SK-N-SH treated with all-trans-retinoic acid at 6 μM for 48 hours (cell line): ENCODE measurements around the gene SMG1.
A peak's percentile ranks its signal among the peaks of the same experiment; 100 is the strongest.

Experiments
- ATAC-seq: fragments of 200-7000 bp; cut with Tn5 transposase; 3 replicates; pipeline ENCODE4 v1.9.1; 2020; ENCODE audit warnings: mild to moderate bottlenecking, moderate library complexity
- BACH2 ChIP-seq: fragments of 250-450 bp; sonication (Bioruptor Pico); IDR thresholded peaks from 2 replicates; pipeline ENCODE4 v1.9.0; 2021; ENCODE audit warnings: mild to moderate bottlenecking, borderline replicate concordance
- CSDC2 ChIP-seq: fragments of 250-450 bp; sonication (Bioruptor Pico); IDR thresholded peaks from 2 replicates; pipeline ENCODE4 v1.5.0; 2020; ENCODE audit warnings: mild to moderate bottlenecking, moderate library complexity
- CSRNP3 ChIP-seq: fragments of 250-450 bp; sonication (Bioruptor Pico); IDR thresholded peaks from 2 replicates; pipeline ENCODE4 v1.5.1; 2021; ENCODE audit warnings: mild to moderate bottlenecking, moderate library complexity
- ESRRG ChIP-seq: fragments of 250-450 bp; sonication (Bioruptor Pico); IDR thresholded peaks from 2 replicates; pipeline ENCODE4 v1.6.1; 2021; ENCODE audit warnings: mild to moderate bottlenecking
- ISL1 ChIP-seq: fragments of 250-450 bp; sonication (Bioruptor Pico); IDR thresholded peaks from 2 replicates; pipeline ENCODE4 v2.1.2; 2022; ENCODE audit warnings: mild to moderate bottlenecking, moderate library complexity
- OSR1 ChIP-seq: fragments of 250-450 bp; sonication (Bioruptor Pico); IDR thresholded peaks from 2 replicates; pipeline ENCODE4 v1.8.0; 2022; ENCODE audit warnings: moderate library complexity, mild to moderate bottlenecking, inconsistent platforms
- PATZ1 ChIP-seq: fragments of 250-450 bp; sonication (Bioruptor Pico); IDR thresholded peaks from 2 replicates; pipeline ENCODE4 v1.8.0; 2020; ENCODE audit warnings: mild to moderate bottlenecking, moderate library complexity, borderline replicate concordance
- POU6F1 ChIP-seq: fragments of 250-450 bp; sonication (Bioruptor Pico); IDR thresholded peaks from 2 replicates; pipeline ENCODE4 v1.8.0; 2021; ENCODE audit warnings: low read depth, mild to moderate bottlenecking, moderate library complexity, borderline replicate concordance
- PPARA ChIP-seq: fragments of 250-450 bp; sonication (Bioruptor Pico); IDR thresholded peaks from 2 replicates; pipeline ENCODE4 v1.5.0; 2020; ENCODE audit warnings: mild to moderate bottlenecking, borderline replicate concordance
- RARB ChIP-seq: fragments of 250-450 bp; sonication (Bioruptor Pico); IDR thresholded peaks from 2 replicates; pipeline ENCODE4 v1.8.0; 2021; ENCODE audit warnings: mild to moderate bottlenecking, moderate library complexity
- SNAI2 ChIP-seq: fragments of 250-450 bp; sonication (Bioruptor Pico); IDR thresholded peaks from 2 replicates; pipeline ENCODE4 v1.5.0; 2020; ENCODE audit warnings: mild to moderate bottlenecking, moderate library complexity
- TSHZ2 ChIP-seq: fragments of 250-450 bp; sonication (Bioruptor Pico); IDR thresholded peaks from 2 replicates; pipeline ENCODE4 v1.5.0; 2020; ENCODE audit warnings: mild to moderate bottlenecking, moderate library complexity
- ZC3H10 ChIP-seq: fragments of 250-450 bp; sonication (Bioruptor Pico); IDR thresholded peaks from 2 replicates; pipeline ENCODE4 v1.5.1; 2021; ENCODE audit warnings: mild to moderate bottlenecking, moderate library complexity
- ZFP3 ChIP-seq: fragments of 250-450 bp; sonication (Bioruptor Pico); IDR thresholded peaks from 2 replicates; pipeline ENCODE4 v1.5.0; 2020; ENCODE audit warnings: mild to moderate bottlenecking, moderate library complexity
- ZFP30 ChIP-seq: fragments of 450-650 bp; formaldehyde crosslinking; IDR thresholded peaks from 2 replicates; pipeline ENCODE4 v1.5.0; 2022; ENCODE audit warnings: mild to moderate bottlenecking, moderate library complexity
- ZNF565 ChIP-seq: fragments of 450-650 bp; formaldehyde crosslinking; conservative IDR thresholded peaks from 2 replicates; pipeline ENCODE4 v1.5.0; 2020; ENCODE audit warnings: low read depth, mild to moderate bottlenecking, moderate library complexity
- ZNF8 ChIP-seq: fragments of 450-650 bp; formaldehyde crosslinking; IDR thresholded peaks from 2 replicates; pipeline ENCODE4 v1.5.0; 2020; ENCODE audit warnings: mild to moderate bottlenecking, moderate library complexity

Gene SMG1

GRCh38 chr16:18805257-18805773 lies 120.9 kb downstream of the SMG1 start:
- TF ChIP-seq ZC3H10 (CRISPR knock-in tag) (no peak), SNAI2 (no peak), ZFP30 (CRISPR knock-in tag) (no peak)
- ATAC-seq = no peak

- TF ChIP-seq ESRRG (CRISPR knock-in tag) (no peak), BACH2 (CRISPR knock-in tag) (no peak), TSHZ2 (CRISPR knock-in tag) (no peak)
- no peak for ATAC-seq
Measured at GRCh38 chr16:18804540-18804939, 121.7 kb downstream of the SMG1 start.

- TF ChIP-seq ZFP30 (CRISPR knock-in tag) (no peak), PPARA (no peak), ISL1 (CRISPR knock-in tag) (0 out of 2 replicates have a peak, but pooled peaks have one; percentile 9), CSDC2 (CRISPR knock-in tag) (no peak), ZNF565 (CRISPR knock-in tag) (no peak)
Measured at GRCh38 chr16:18803569-18804462, 122.4 kb downstream of the SMG1 start.

GRCh38 chr16:18802767-18803343 lies 123.4 kb downstream of the SMG1 start:
- no peak for TF ChIP-seq OSR1 (CRISPR knock-in tag)
- no peak for TF ChIP-seq PATZ1
- TF ChIP-seq RARB (CRISPR knock-in tag) = no peak
- TF ChIP-seq ZFP3 (CRISPR knock-in tag) = no peak
- TF ChIP-seq POU6F1 (CRISPR knock-in tag) = no peak
- TF ChIP-seq ZNF8 = no peak
- TF ChIP-seq CSRNP3 (CRISPR knock-in tag) = no peak
- no peak for ATAC-seq

More at GRCh38 chr16:18803569-18804462, 122.4 kb downstream of the SMG1 start:
- ATAC-seq = no peak
